SIG-M5 (cell line): ENCODE data around the gene STAC.
"Not testable (repeated sequence)": the region's sequence is repeated elsewhere in the genome, so short reads cannot be mapped to it uniquely, and the experiment has no call there.

Source experiments
- DNase-seq: peaks from one replicate; lab custom pipeline; 2025; lab: John Stamatoyannopoulos, UW

The STAC gene

GRCh38 chr3:36411587-36411986, 31.3 kb downstream of the STAC start:
- DNase-seq, result no peak

GRCh38 chr3:36416599-36416998, 36.3 kb downstream of the STAC start:
- DNase-seq, result no peak

- DNase-seq, result no peak
Observed at GRCh38 chr3:36417237-36417636, 36.9 kb downstream of the STAC start.

GRCh38 chr3:36418296-36418695, 38.0 kb downstream of the STAC start:
- no peak for DNase-seq

- no peak for DNase-seq
Observed at GRCh38 chr3:36428445-36428844, 48.1 kb downstream of the STAC start.

GRCh38 chr3:36429986-36430485, 49.7 kb downstream of the STAC start:
- DNase-seq, result no peak

- DNase-seq, result no peak
Observed at GRCh38 chr3:36433511-36433910, 53.2 kb downstream of the STAC start.

GRCh38 chr3:36434687-36435426, 54.6 kb downstream of the STAC start:
- no peak for DNase-seq

- no peak for DNase-seq
Observed at GRCh38 chr3:36443028-36443686, 62.9 kb downstream of the STAC start.

GRCh38 chr3:36444909-36445308, 64.6 kb downstream of the STAC start:
- no peak for DNase-seq

GRCh38 chr3:36446276-36446675, 66.0 kb downstream of the STAC start:
- DNase-seq, result no peak

- no peak for DNase-seq
Observed at GRCh38 chr3:36447061-36447460, 66.8 kb downstream of the STAC start.

- no peak for DNase-seq
Observed at GRCh38 chr3:36451816-36452215, 71.5 kb downstream of the STAC start.

- DNase-seq, result not testable (repeated sequence)
Observed at GRCh38 chr3:36453213-36453612, 72.9 kb downstream of the STAC start.

- not testable (repeated sequence) for DNase-seq
Observed at GRCh38 chr3:36453896-36454295, 73.6 kb downstream of the STAC start.

GRCh38 chr3:36455406-36455805, 75.1 kb downstream of the STAC start:
- DNase-seq, result no peak

GRCh38 chr3:36456784-36457183, 76.5 kb downstream of the STAC start:
- DNase-seq, result no peak

GRCh38 chr3:36457667-36458066, 77.4 kb downstream of the STAC start:
- DNase-seq, result no peak

- DNase-seq, result no peak
Observed at GRCh38 chr3:36459177-36459576, 78.9 kb downstream of the STAC start.

- DNase-seq, result no peak
Observed at GRCh38 chr3:36461597-36461996, 81.3 kb downstream of the STAC start.

- DNase-seq, result not testable (repeated sequence)
Observed at GRCh38 chr3:36472045-36472444, 91.7 kb downstream of the STAC start.

GRCh38 chr3:36475558-36475957, 95.3 kb downstream of the STAC start:
- no peak for DNase-seq

- no peak for DNase-seq
Observed at GRCh38 chr3:36476286-36476942, 96.1 kb downstream of the STAC start.
